IMR-90 (cell line): ENCODE results near the gene NFYB. TPM values are rescaled to one million over a fixed set of nuclear protein-coding genes. Genes with fewer than 3 reads are reported as not detected.
A peak's percentile ranks its signal among the peaks of the same experiment; 100 is the strongest.

ENCODE experiments used
- ATAC-seq: fragments of 200-7000 bp; cut with Tn5 transposase; 2 replicates; pipeline ENCODE4 v1.9.1; 2020; ENCODE audit warnings: low read depth, mild to moderate bottlenecking, moderate library complexity
- BruUV-seq: library from RNA; stranded (reverse); fragments of 400-500 nt; replicated peaks from 2 replicates; lab custom pipeline; 2021; lab: Mats Ljungman, UMichigan
- CTCF ChIA-PET: fragments of 300-600 bp; formaldehyde crosslinking; extraction: SDS; loops from one replicate; lab custom pipeline; 2021; ENCODE audit warnings: antibody characterized with exemption; lab: Yijun Ruan, JAX
- POLR2A ChIA-PET: fragments of 300-600 bp; sonication (Branson Sonifier 250); formaldehyde crosslinking; loops from one replicate; lab custom pipeline; 2022; ENCODE audit warnings: antibody characterized with exemption; ENCODE audit not compliant: unreplicated experiment; lab: Charles Lee
- DNase-seq: peaks from one replicate; pipeline ENCODE4 v3.0.0; 2013
- H2AFZ ChIP-seq: replicated peaks from 2 replicates; pipeline ENCODE3; 2013; ENCODE audit warnings: low read length, mild to moderate bottlenecking; ENCODE audit not compliant: poor library complexity
- H2AK5ac ChIP-seq: 2 replicates; pipeline ENCODE4 v1.6.1; 2013; ENCODE audit warnings: low read depth, low read length, inconsistent platforms
- H2AK9ac ChIP-seq: replicated peaks from 2 replicates; pipeline ENCODE3; 2013; ENCODE audit warnings: mild to moderate bottlenecking, low read depth, low read length, moderate library complexity; ENCODE audit not compliant: poor library complexity
- H2BK120ac ChIP-seq: 2 replicates; pipeline ENCODE4 v1.6.1; 2013; ENCODE audit warnings: low read depth, low read length, inconsistent platforms
- H2BK15ac ChIP-seq: 3 replicates; pipeline ENCODE4 v1.6.1; 2013; ENCODE audit warnings: low read depth, low read length, inconsistent platforms
- H2BK20ac ChIP-seq: 2 replicates; pipeline ENCODE4 v1.6.1; 2013; ENCODE audit warnings: low read depth, mild to moderate bottlenecking, inconsistent platforms, low read length, moderate library complexity
- H2BK5ac ChIP-seq: 2 replicates; pipeline ENCODE4 v1.6.1; 2013; ENCODE audit warnings: mild to moderate bottlenecking, low read depth, low read length, inconsistent platforms; ENCODE audit not compliant: poor library complexity, severe bottlenecking
- H3K14ac ChIP-seq: replicated peaks from 2 replicates; pipeline ENCODE4 v1.6.1; 2013; ENCODE audit warnings: low read depth, low read length, inconsistent platforms
- H3K18ac ChIP-seq: 2 replicates; pipeline ENCODE4 v1.6.1; 2013; ENCODE audit warnings: low read depth, low read length, control low read depth
- H3K23ac ChIP-seq: 2 replicates; pipeline ENCODE4 v1.6.1; 2013; ENCODE audit warnings: low read depth, low read length, inconsistent platforms
- H3K27ac ChIP-seq: 2 replicates; pipeline ENCODE4 v1.5.1; 2013; ENCODE audit warnings: mild to moderate bottlenecking, control low read depth, low read length; ENCODE audit not compliant: insufficient read depth
- H3K27me3 ChIP-seq: 2 replicates; pipeline ENCODE4 v1.6.1; 2013; ENCODE audit warnings: low read length; ENCODE audit not compliant: control insufficient read depth, insufficient read depth
- H3K36me3 ChIP-seq: 2 replicates; pipeline ENCODE4 v1.6.1; 2013; ENCODE audit warnings: low read length, mixed read lengths; ENCODE audit not compliant: control insufficient read depth, insufficient read depth
- H3K4ac ChIP-seq: 2 replicates; pipeline ENCODE4 v1.6.1; 2013; ENCODE audit warnings: low read depth, low read length, inconsistent platforms
- H3K4me1 ChIP-seq: 2 replicates; pipeline ENCODE4 v1.6.1; 2013; ENCODE audit warnings: low read length, mixed read lengths; ENCODE audit not compliant: control insufficient read depth, insufficient read depth
- H3K4me2 ChIP-seq: 2 replicates; pipeline ENCODE4 v1.6.1; 2013; ENCODE audit warnings: low read depth, mild to moderate bottlenecking, control low read depth, low read length, moderate library complexity
- H3K4me3 ChIP-seq: 2 replicates; pipeline ENCODE4 v1.5.1; 2013; ENCODE audit warnings: low read depth, mild to moderate bottlenecking, control low read depth, low read length, moderate library complexity; ENCODE audit not compliant: insufficient read depth
- H3K56ac ChIP-seq: 2 replicates; pipeline ENCODE4 v1.6.1; 2013; ENCODE audit warnings: low read length, inconsistent platforms; ENCODE audit not compliant: insufficient read depth; ENCODE audit errors: extremely low read depth
- H3K79me1 ChIP-seq, 2 experiments: 2 replicates each; pipeline ENCODE4 v1.6.1; 2013; ENCODE audit warnings: low read length in 2 of 2, inconsistent platforms in 1 of 2, low read depth in 1 of 2
- H3K9ac ChIP-seq: 2 replicates; pipeline ENCODE4 v1.6.1; 2013; ENCODE audit warnings: low read depth, low read length, control low read depth
- H3K9me1 ChIP-seq: 2 replicates; pipeline ENCODE4 v1.6.1; 2013; ENCODE audit warnings: low read length, inconsistent platforms; ENCODE audit not compliant: insufficient read depth
- H3K9me3 ChIP-seq: 2 replicates; pipeline ENCODE4 v1.6.1; 2013; ENCODE audit warnings: low read length; ENCODE audit not compliant: control insufficient read depth, insufficient read depth
- H4K20me1 ChIP-seq: 2 replicates; pipeline ENCODE4 v1.6.1; 2013; ENCODE audit warnings: low read length, inconsistent platforms; ENCODE audit not compliant: insufficient read depth
- H4K5ac ChIP-seq: 2 replicates; pipeline ENCODE4 v1.6.1; 2013; ENCODE audit warnings: mild to moderate bottlenecking, low read depth, low read length, control low read depth
- H4K8ac ChIP-seq, 2 experiments: 2 replicates each; pipeline ENCODE4 v1.6.1; 2013; ENCODE audit warnings: low read depth in 2 of 2, low read length in 2 of 2, control low read depth in 1 of 2, inconsistent platforms in 1 of 2
- H4K91ac ChIP-seq: 2 replicates; pipeline ENCODE4 v1.6.1; 2013; ENCODE audit warnings: low read depth, low read length, inconsistent platforms; ENCODE audit not compliant: insufficient read depth
- FOS ChIP-seq: fragments of 150-350 bp; IDR thresholded peaks from 2 replicates; pipeline ENCODE4 v1.6.1; 2016; ENCODE audit warnings: low read depth, low read length
- POLR2A ChIP-seq: IDR thresholded peaks from 2 replicates; pipeline ENCODE4 v1.6.1; 2012; ENCODE audit warnings: mild to moderate bottlenecking, low read depth, low read length
- WGBS, 2 experiments: methylation state at CpG; one replicate each; pipeline versions ENCODE4 v1.1.5 to v1.1.7; 2013; ENCODE audit warnings: missing lambda C conversion rate in 2 of 2; ENCODE audit not compliant: insufficient read length in 1 of 2; ENCODE audit errors: extremely low coverage in 2 of 2; 5-methylcytosine and 5-hydroxymethylcytosine counted together
- dilution Hi-C: fragments of 300-500 bp; cut with HindIII; formaldehyde crosslinking; loops from one replicate; pipeline ENCODE4 v1.14.3; 2018; ENCODE audit warnings: low sequenced_read_pairs; ENCODE audit not compliant: unreplicated experiment
- in situ Hi-C: fragments of 300-500 bp; cut with MboI; formaldehyde crosslinking; loops from 3 replicates; pipeline ENCODE4 v1.14.3; 2019; ENCODE audit warnings: low sequenced_read_pairs, inconsistent platforms, mixed read lengths
- intact Hi-C: fragments of 100-400 bp; cut with micrococcal nuclease; formaldehyde crosslinking; loops from 2 replicates; pipeline ENCODE4 v1.10.0; 2022
- polyA plus RNA-seq, 3 experiments: library from polyadenylated mRNA; depleted of rRNA; stranded (reverse); fragments of >200 nt; gene quantifications; 2 replicates each; pipeline ENCODE4 v1.2.3, GENCODE V29; 2012; ENCODE audit warnings: low replicate concordance in 1 of 3
- total RNA-seq: library from RNA; depleted of rRNA; stranded (reverse); fragments of >200 nt; gene quantifications from 2 replicates; pipeline ENCODE4 v1.2.3, GENCODE V29; 2012

The NFYB gene
- total and polyA plus RNA-seq, 2 of the 4 experiments (the other 2 are of a cell fraction): 22.2 to 28.4 TPM

GRCh38 chr12:104130760-104131159 is 7.2 kb downstream of the NFYB start:
- peaks cover 23% of the 10 kb centered on the region for H3K9me1 ChIP-seq
- H3K4me3 ChIP-seq: no peak overlapping the region
- ChIA-PET POLR2A (no interaction called here), CTCF (no interaction called here)
- in situ Hi-C loops (no loop called here), intact Hi-C loops (no loop called here), dilution Hi-C loops (no loop called here)
- H2BK120ac ChIP-seq: peak overlapping the region; percentile 82; the same call in 1 of the 2 replicates
- peaks cover 27% of the 10 kb centered on the region for H3K36me3 ChIP-seq
- H3K27me3 ChIP-seq: no peaks in the 10 kb centered on the region
- H3K56ac ChIP-seq: no peak overlapping the region
- H3K18ac ChIP-seq: peak overlapping the region; percentile 87; the same call in 1 of the 2 replicates
- H2BK5ac ChIP-seq: peak overlapping the region; percentile 78
- DNase-seq: peak; percentile 28
- no peak overlapping the region for H4K5ac ChIP-seq
- H2AK5ac ChIP-seq: no peak overlapping the region
- peaks cover 5% of the 10 kb centered on the region; the same call in 1 of the 2 replicates for H4K20me1 ChIP-seq
- no peak overlapping the region for H2AFZ ChIP-seq
- peak overlapping the region; percentile 64; the same call in 1 of the 2 replicates for H3K4ac ChIP-seq
- H2BK20ac ChIP-seq: peak overlapping the region; percentile 81; the same call in 1 of the 2 replicates
- peaks cover 38 to 67% of the 10 kb centered on the region in 2 experiments for H3K79me1 ChIP-seq
- H3K9ac ChIP-seq: no peak overlapping the region
- H2BK15ac ChIP-seq: no peak overlapping the region
- peaks cover 25% of the 10 kb centered on the region for H3K4me1 ChIP-seq
- H2AK9ac ChIP-seq: no peak overlapping the region
- no peak overlapping the region for H4K91ac ChIP-seq
- 0 out of 2 replicates have a peak overlapping the region, but pooled peaks have one; percentile 74 for H3K14ac ChIP-seq
- H3K23ac ChIP-seq: peak overlapping the region; percentile 89; the same call in 1 of the 2 replicates
- no peak overlapping the region; the same call in 1 of the 2 replicates for H3K27ac ChIP-seq
- ATAC-seq: peak; percentile 80
- WGBS, 2 experiments: no CpG with 5 or more reads among the region's 2 CpGs
- no peak for TF ChIP-seq FOS
- no peak for TF ChIP-seq POLR2A
- peak overlapping the region; percentile 87 for H3K4me2 ChIP-seq
- H3K9me3 ChIP-seq: no peaks in the 10 kb centered on the region
- peak overlapping the region in 1 of 2 experiments; percentile 71; a peak in 1 of 4 replicates for H4K8ac ChIP-seq
- BruUV-seq: no TSS peak
